Gastrocnemius medialis (tissue), 4 donors: ENCODE data around the gene C7orf57.

Source experiments
- POLR2A ChIP-seq, 2 donors: fragments of 450-650 bp; IDR thresholded peaks; one replicate each; pipeline ENCODE4 v1.6.1; 2017; ENCODE audit warnings: antibody characterized with exemption in 2 of 2, mild to moderate bottlenecking in 2 of 2, moderate library complexity in 2 of 2
- TF ChIP-seq, protein P1 (sequence below), 5 experiments: fragments of 450-650 bp in 3 of 5; fragments of 200-600 bp in 2 of 5; sonication (generic) in 2 of 5; IDR thresholded peaks in 4 of 5; conservative IDR thresholded peaks in 1 of 5; 1 replicate in 4 of 5; 2 replicates in 1 of 5; pipeline ENCODE4 v1.5.1; 2016 to 2019; ENCODE audit warnings: antibody characterized with exemption in 5 of 5, mild to moderate bottlenecking in 3 of 5, moderate library complexity in 3 of 5

DNA sequence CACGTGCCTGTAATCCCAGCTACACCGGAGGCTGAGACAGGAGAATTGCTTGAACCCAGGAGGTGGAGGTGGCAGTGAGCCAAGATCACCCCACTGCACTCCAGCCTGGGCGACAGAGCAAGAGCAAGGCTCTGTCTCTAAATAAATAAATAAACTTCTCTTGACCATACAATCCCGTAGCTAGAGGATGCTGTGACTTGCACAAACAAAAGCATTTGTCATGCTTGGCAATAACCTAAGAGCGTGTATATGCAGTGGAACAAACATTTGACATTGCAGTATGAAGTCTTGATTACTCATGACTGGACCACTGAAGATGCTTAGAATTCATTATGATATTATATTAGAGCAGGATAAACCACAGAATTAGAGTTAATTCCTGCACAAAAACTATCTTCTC, 1.4 kb upstream of the C7orf57 start:
- no peak for TF ChIP-seq POLR2A (IDR thresholded peaks at IDR 0.05)
- TF ChIP-seq, protein P1, sequence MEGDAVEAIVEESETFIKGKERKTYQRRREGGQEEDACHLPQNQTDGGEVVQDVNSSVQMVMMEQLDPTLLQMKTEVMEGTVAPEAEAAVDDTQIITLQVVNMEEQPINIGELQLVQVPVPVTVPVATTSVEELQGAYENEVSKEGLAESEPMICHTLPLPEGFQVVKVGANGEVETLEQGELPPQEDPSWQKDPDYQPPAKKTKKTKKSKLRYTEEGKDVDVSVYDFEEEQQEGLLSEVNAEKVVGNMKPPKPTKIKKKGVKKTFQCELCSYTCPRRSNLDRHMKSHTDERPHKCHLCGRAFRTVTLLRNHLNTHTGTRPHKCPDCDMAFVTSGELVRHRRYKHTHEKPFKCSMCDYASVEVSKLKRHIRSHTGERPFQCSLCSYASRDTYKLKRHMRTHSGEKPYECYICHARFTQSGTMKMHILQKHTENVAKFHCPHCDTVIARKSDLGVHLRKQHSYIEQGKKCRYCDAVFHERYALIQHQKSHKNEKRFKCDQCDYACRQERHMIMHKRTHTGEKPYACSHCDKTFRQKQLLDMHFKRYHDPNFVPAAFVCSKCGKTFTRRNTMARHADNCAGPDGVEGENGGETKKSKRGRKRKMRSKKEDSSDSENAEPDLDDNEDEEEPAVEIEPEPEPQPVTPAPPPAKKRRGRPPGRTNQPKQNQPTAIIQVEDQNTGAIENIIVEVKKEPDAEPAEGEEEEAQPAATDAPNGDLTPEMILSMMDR (IDR thresholded peaks at IDR 0.05 in 4 of 5, conservative IDR thresholded peaks at IDR 0.05 in 1 of 5) = no peak
